ENCODE results near the gene ALX3.

The ALX3 gene

GRCh38 chr1:110059133-110059863 is 11.2 kb downstream of the ALX3 start:
- no peak for DNase-seq (ENCODE audit: low read depth)
- TF ChIP-seq CTCF (IDR thresholded peaks at IDR 0.05; ENCODE audit: insufficient read depth, low read depth, low read length, missing control alignments), result no peak
- H3K4me3 ChIP-seq (ENCODE audit: low read length), result no peak overlapping the region

- H3K4me3 ChIP-seq (ENCODE audit: low read length), result no peak overlapping the region
- TF ChIP-seq CTCF (IDR thresholded peaks at IDR 0.05; ENCODE audit: insufficient read depth, low read depth, low read length, missing control alignments), result no peak
- no peak for DNase-seq (ENCODE audit: low read depth)
Measured at GRCh38 chr1:110058591-110058990, 11.9 kb downstream of the ALX3 start.

DNA sequence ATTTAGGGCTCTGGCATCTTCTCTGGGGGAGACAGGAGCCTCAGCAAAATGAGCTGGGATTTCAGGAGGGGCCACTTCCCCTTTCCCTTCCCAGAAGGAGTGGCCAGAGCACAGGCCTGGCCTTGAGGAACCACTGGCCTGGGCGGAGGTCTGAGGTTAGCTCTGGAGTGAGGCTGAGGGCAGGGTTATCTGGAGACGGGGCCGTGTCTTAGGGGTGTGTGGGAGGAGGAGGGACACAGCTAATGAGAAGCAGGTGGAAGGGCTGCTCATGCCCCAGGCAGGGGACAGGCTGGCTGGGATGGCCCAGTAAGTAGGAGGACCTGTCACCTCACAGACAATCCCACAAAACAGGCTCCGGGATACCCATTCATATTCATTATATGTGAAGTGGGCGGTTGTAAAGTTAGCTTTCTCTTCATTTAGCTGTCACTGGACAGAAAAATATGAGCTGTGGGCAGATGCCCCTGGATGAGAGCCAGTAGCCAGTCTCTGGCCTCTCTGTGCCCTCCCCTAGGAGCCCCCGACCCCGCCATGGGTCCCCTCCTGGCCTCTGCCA is 12.4 kb downstream of the ALX3 start:
- no peak for TF ChIP-seq CTCF (IDR thresholded peaks at IDR 0.05; ENCODE audit: insufficient read depth, low read depth, low read length, missing control alignments)
- DNase-seq (ENCODE audit: low read depth), result no peak
- no peak overlapping the region for H3K4me3 ChIP-seq (ENCODE audit: low read length)

- TF ChIP-seq CTCF (IDR thresholded peaks at IDR 0.05; ENCODE audit: insufficient read depth, low read depth, low read length, missing control alignments), result no peak
- peak; percentile 78 for DNase-seq (ENCODE audit: low read depth)
- no peak overlapping the region for H3K4me3 ChIP-seq (ENCODE audit: low read length)
Measured at GRCh38 chr1:110056776-110057175, 13.7 kb downstream of the ALX3 start.

GRCh38 chr1:110056285-110056683 is 14.2 kb downstream of the ALX3 start:
- no peak overlapping the region for H3K4me3 ChIP-seq (ENCODE audit: low read length)
- TF ChIP-seq CTCF (IDR thresholded peaks at IDR 0.05; ENCODE audit: insufficient read depth, low read depth, low read length, missing control alignments), result no peak
- no peak for DNase-seq (ENCODE audit: low read depth)

- no peak for DNase-seq (ENCODE audit: low read depth)
- no peak overlapping the region for H3K4me3 ChIP-seq (ENCODE audit: low read length)
- TF ChIP-seq CTCF (IDR thresholded peaks at IDR 0.05; ENCODE audit: insufficient read depth, low read depth, low read length, missing control alignments), result no peak
Measured at GRCh38 chr1:110055493-110056284, 14.8 kb downstream of the ALX3 start.
